GM21619 (cell line): ENCODE results near the gene CRIM1.
A peak's percentile ranks its signal among the peaks of the same experiment; 100 is the strongest.

ENCODE experiments used
- ATAC-seq: cut with Tn5 transposase; IDR thresholded peaks from one replicate; pipeline ENCODE4 v1.9.1; 2021; ENCODE audit not compliant: unreplicated experiment

The CRIM1 gene

GRCh38 chr2:36450466-36451196, 95.1 kb downstream of the CRIM1 start:
- ATAC-seq, result no peak

- ATAC-seq, result no peak
Observed at GRCh38 chr2:36451512-36451911, 95.9 kb downstream of the CRIM1 start.

- no peak for ATAC-seq
Observed at GRCh38 chr2:36452260-36452659, 96.7 kb downstream of the CRIM1 start.

- ATAC-seq, result no peak
Observed at GRCh38 chr2:36453652-36454051, 98.1 kb downstream of the CRIM1 start.

- ATAC-seq, result no peak
Observed at GRCh38 chr2:36455011-36455410, 99.4 kb downstream of the CRIM1 start.

- no peak for ATAC-seq
Observed at GRCh38 chr2:36455788-36456187, 100.2 kb downstream of the CRIM1 start.

GRCh38 chr2:36456227-36457175, 100.9 kb downstream of the CRIM1 start:
- ATAC-seq, result no peak

- no peak for ATAC-seq
Observed at GRCh38 chr2:36458106-36458505, 102.5 kb downstream of the CRIM1 start.

- no peak for ATAC-seq
Observed at GRCh38 chr2:36459725-36460137, 104.2 kb downstream of the CRIM1 start.

GRCh38 chr2:36461039-36461681, 105.6 kb downstream of the CRIM1 start:
- peak; percentile 74 for ATAC-seq

- no peak for ATAC-seq
Observed at GRCh38 chr2:36462311-36462935, 106.8 kb downstream of the CRIM1 start.

GRCh38 chr2:36463365-36463764, 107.8 kb downstream of the CRIM1 start:
- ATAC-seq, result no peak

- no peak for ATAC-seq
Observed at GRCh38 chr2:36464006-36464721, 108.6 kb downstream of the CRIM1 start.

GRCh38 chr2:36466135-36466534, 110.6 kb downstream of the CRIM1 start:
- ATAC-seq, result no peak

- ATAC-seq, result no peak
Observed at GRCh38 chr2:36468463-36469105, 113.0 kb downstream of the CRIM1 start.

- no peak for ATAC-seq
Observed at GRCh38 chr2:36469106-36469477, 113.5 kb downstream of the CRIM1 start.

- ATAC-seq, result no peak
Observed at GRCh38 chr2:36469710-36470109, 114.1 kb downstream of the CRIM1 start.

- ATAC-seq, result no peak
Observed at GRCh38 chr2:36473230-36473629, 117.7 kb downstream of the CRIM1 start.

- no peak for ATAC-seq
Observed at GRCh38 chr2:36476411-36476810, 120.8 kb downstream of the CRIM1 start.

- ATAC-seq, result no peak
Observed at GRCh38 chr2:36477315-36477714, 121.7 kb downstream of the CRIM1 start.
